A549 (cell line): ENCODE measurements around the gene PEX14.

Experiments used
- EP300 ChIP-seq, 2 experiments: fragments of >200 bp; sonication (Bioruptor Twin); formaldehyde crosslinking; IDR thresholded peaks; 2 replicates in 1 of 2; 3 replicates in 1 of 2; pipeline ENCODE4 v1.6.1; 2016 to 2017
- KDM1A ChIP-seq: fragments of 200-600 bp; sonication (generic); IDR thresholded peaks from 2 replicates; pipeline ENCODE4 v1.6.1; 2016; ENCODE audit warnings: low read depth, mild to moderate bottlenecking
- NFE2L2 ChIP-seq: fragments of 150-350 bp; conservative IDR thresholded peaks from 2 replicates; pipeline ENCODE4 v1.6.1; 2014; ENCODE audit warnings: low read length
- TF ChIP-seq, protein P1 (sequence below): fragments of >200 bp; sonication (Bioruptor Twin); formaldehyde crosslinking; IDR thresholded peaks from 3 replicates; pipeline ENCODE4 v1.5.1; 2016
- TF ChIP-seq, protein P2 (sequence below): fragments of 200-600 bp; sonication (generic); IDR thresholded peaks from 2 replicates; pipeline ENCODE4 v1.6.1; 2016; ENCODE audit warnings: antibody characterized with exemption, mild to moderate bottlenecking, moderate library complexity

DNA sequence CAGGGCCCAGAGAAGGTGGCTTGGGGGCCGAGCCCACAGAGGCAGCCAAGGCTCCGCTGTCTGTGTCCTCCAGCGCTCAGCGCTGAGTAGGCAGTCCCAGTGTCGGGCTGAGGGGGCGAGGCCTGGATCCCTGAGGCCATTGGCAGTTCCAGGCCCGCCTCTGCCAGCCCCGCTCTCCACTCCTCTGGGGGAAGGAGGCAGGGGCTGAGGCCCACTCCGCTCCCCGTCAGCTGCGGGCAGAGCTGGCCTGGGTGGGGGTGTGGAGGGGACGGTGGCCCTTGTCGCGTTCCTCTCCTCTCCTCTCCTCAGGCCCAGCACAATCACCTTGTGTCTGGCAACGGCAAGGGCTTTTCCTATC, 188.9 kb downstream of the PEX14 start:
- TF ChIP-seq, protein P1, sequence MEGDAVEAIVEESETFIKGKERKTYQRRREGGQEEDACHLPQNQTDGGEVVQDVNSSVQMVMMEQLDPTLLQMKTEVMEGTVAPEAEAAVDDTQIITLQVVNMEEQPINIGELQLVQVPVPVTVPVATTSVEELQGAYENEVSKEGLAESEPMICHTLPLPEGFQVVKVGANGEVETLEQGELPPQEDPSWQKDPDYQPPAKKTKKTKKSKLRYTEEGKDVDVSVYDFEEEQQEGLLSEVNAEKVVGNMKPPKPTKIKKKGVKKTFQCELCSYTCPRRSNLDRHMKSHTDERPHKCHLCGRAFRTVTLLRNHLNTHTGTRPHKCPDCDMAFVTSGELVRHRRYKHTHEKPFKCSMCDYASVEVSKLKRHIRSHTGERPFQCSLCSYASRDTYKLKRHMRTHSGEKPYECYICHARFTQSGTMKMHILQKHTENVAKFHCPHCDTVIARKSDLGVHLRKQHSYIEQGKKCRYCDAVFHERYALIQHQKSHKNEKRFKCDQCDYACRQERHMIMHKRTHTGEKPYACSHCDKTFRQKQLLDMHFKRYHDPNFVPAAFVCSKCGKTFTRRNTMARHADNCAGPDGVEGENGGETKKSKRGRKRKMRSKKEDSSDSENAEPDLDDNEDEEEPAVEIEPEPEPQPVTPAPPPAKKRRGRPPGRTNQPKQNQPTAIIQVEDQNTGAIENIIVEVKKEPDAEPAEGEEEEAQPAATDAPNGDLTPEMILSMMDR: no peak
- TF ChIP-seq, protein P2, sequence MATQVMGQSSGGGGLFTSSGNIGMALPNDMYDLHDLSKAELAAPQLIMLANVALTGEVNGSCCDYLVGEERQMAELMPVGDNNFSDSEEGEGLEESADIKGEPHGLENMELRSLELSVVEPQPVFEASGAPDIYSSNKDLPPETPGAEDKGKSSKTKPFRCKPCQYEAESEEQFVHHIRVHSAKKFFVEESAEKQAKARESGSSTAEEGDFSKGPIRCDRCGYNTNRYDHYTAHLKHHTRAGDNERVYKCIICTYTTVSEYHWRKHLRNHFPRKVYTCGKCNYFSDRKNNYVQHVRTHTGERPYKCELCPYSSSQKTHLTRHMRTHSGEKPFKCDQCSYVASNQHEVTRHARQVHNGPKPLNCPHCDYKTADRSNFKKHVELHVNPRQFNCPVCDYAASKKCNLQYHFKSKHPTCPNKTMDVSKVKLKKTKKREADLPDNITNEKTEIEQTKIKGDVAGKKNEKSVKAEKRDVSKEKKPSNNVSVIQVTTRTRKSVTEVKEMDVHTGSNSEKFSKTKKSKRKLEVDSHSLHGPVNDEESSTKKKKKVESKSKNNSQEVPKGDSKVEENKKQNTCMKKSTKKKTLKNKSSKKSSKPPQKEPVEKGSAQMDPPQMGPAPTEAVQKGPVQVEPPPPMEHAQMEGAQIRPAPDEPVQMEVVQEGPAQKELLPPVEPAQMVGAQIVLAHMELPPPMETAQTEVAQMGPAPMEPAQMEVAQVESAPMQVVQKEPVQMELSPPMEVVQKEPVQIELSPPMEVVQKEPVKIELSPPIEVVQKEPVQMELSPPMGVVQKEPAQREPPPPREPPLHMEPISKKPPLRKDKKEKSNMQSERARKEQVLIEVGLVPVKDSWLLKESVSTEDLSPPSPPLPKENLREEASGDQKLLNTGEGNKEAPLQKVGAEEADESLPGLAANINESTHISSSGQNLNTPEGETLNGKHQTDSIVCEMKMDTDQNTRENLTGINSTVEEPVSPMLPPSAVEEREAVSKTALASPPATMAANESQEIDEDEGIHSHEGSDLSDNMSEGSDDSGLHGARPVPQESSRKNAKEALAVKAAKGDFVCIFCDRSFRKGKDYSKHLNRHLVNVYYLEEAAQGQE: no peak
- TF ChIP-seq KDM1A (no peak), NFE2L2 (no peak), EP300 (IDR thresholded peaks at IDR 0.05) (no peak)
